ENCODE data around the gene FAM32A. TPM values are rescaled to one million over a fixed set of nuclear protein-coding genes. Genes with fewer than 3 reads are reported as not detected.

The FAM32A gene
- polyA plus RNA-seq, 1 of the 3 experiments (the other 2 are of a cell fraction) = 156 TPM

GRCh38 chr19:16202320-16203255 is 17.4 kb downstream of the FAM32A start:
- peak; percentile 4 for DNase-seq
- Histone ChIP-seq H2AFZ (ENCODE audit: low read depth) (no peak overlapping the region), H3K9me3 (no peaks in the 10 kb centered on the region), H3K4me2 (no peak overlapping the region), H3K4me3 (ENCODE audit: low read depth in 2 of 2, low read length in 1 of 2) (no peak overlapping the region), H3K4me1 (ENCODE audit: control insufficient read depth in 1 of 2, insufficient read depth in 2 of 2, low read depth in 1 of 2, low read length in 1 of 2) (peaks cover 6 to 29% of the 10 kb centered on the region in 2 experiments; a peak in 1 of 4 replicates), H4K20me1 (ENCODE audit: insufficient read depth) (peaks cover 43% of the 10 kb centered on the region), H3K36me3 (replicated peaks in 1 of 2; ENCODE audit: control insufficient read depth in 1 of 2, insufficient read depth in 2 of 2, low read length in 1 of 2) (peaks cover 0 to 67% of the 10 kb centered on the region in 2 experiments), H3K79me2 (ENCODE audit: insufficient read depth) (peaks cover 52% of the 10 kb centered on the region), H3K9ac (no peak overlapping the region), H3K27ac (ENCODE audit: low read depth in 2 of 2, low read length in 1 of 2) (no peak overlapping the region), H3K27me3 (ENCODE audit: insufficient read depth) (no peaks in the 10 kb centered on the region), H3K9me2 (no peaks in the 10 kb centered on the region), H3F3A (replicated peaks; ENCODE audit: insufficient read depth) (no peaks in the 10 kb centered on the region)
- POLR2A ChIA-PET = interaction anchor here (0.6 kb wide), 1 partner anchor 396 kb away, joined by 4 read pairs; no protein-coding TSS in a partner anchor
- WGBS (ENCODE audit: low lambda C conversion rate) = 93% methylated on average over 22 of the region's 22 CpGs
- no peak for TF ChIP-seq FOSL2 (IDR thresholded peaks at IDR 0.05; ENCODE audit: borderline replicate concordance, low read depth)
- no peak for TF ChIP-seq RXRA (IDR thresholded peaks at IDR 0.05; ENCODE audit: borderline replicate concordance, low read depth)
- TF ChIP-seq GABPA (IDR thresholded peaks at IDR 0.05; ENCODE audit: low read depth) = no peak
- no peak for TF ChIP-seq TAF1 (IDR thresholded peaks at IDR 0.05; ENCODE audit: borderline replicate concordance, low read depth, low read length)
- TF ChIP-seq REST (IDR thresholded peaks at IDR 0.05; ENCODE audit: low read depth, low read length) = no peak
- TF ChIP-seq TEAD4 (IDR thresholded peaks at IDR 0.05; ENCODE audit: borderline replicate concordance, insufficient read depth) = no peak
- CTCF ChIA-PET = no interaction called here

- H3K9ac ChIP-seq = no peak overlapping the region
- TF ChIP-seq TCF12 (IDR thresholded peaks at IDR 0.05) = no peak
- TF ChIP-seq TEAD4 (IDR thresholded peaks at IDR 0.05; ENCODE audit: borderline replicate concordance, insufficient read depth) = no peak
- no peak for TF ChIP-seq NFIC (IDR thresholded peaks at IDR 0.05; ENCODE audit: borderline replicate concordance)
- TF ChIP-seq MEF2A (IDR thresholded peaks at IDR 0.05; ENCODE audit: borderline replicate concordance, low read depth) = no peak
- no peak for TF ChIP-seq IRF3 (IDR thresholded peaks at IDR 0.05; ENCODE audit: low read depth, low read length)
- no peak for TF ChIP-seq TAF1 (IDR thresholded peaks at IDR 0.05; ENCODE audit: borderline replicate concordance, low read depth, low read length)
- TF ChIP-seq, protein P1, sequence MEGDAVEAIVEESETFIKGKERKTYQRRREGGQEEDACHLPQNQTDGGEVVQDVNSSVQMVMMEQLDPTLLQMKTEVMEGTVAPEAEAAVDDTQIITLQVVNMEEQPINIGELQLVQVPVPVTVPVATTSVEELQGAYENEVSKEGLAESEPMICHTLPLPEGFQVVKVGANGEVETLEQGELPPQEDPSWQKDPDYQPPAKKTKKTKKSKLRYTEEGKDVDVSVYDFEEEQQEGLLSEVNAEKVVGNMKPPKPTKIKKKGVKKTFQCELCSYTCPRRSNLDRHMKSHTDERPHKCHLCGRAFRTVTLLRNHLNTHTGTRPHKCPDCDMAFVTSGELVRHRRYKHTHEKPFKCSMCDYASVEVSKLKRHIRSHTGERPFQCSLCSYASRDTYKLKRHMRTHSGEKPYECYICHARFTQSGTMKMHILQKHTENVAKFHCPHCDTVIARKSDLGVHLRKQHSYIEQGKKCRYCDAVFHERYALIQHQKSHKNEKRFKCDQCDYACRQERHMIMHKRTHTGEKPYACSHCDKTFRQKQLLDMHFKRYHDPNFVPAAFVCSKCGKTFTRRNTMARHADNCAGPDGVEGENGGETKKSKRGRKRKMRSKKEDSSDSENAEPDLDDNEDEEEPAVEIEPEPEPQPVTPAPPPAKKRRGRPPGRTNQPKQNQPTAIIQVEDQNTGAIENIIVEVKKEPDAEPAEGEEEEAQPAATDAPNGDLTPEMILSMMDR (IDR thresholded peaks at IDR 0.05) = no peak
- no peak for TF ChIP-seq POLR2AphosphoS5 (IDR thresholded peaks at IDR 0.05; ENCODE audit: low read depth, low read length)
- DNase-seq = no peak
- no peaks in the 10 kb centered on the region for H3K9me3 ChIP-seq
- no peak overlapping the region for H2AFZ ChIP-seq (ENCODE audit: low read depth)
- no peaks in the 10 kb centered on the region for H3F3A ChIP-seq (replicated peaks; ENCODE audit: insufficient read depth)
- H3K27ac ChIP-seq (ENCODE audit: low read depth in 2 of 2, low read length in 1 of 2) = no peak overlapping the region
- 89% methylated on average over 8 of the region's 19 CpGs for WGBS (ENCODE audit: low lambda C conversion rate)
- H3K36me3 ChIP-seq (replicated peaks in 1 of 2; ENCODE audit: control insufficient read depth in 1 of 2, insufficient read depth in 2 of 2, low read length in 1 of 2) = peaks cover 0 to 76% of the 10 kb centered on the region in 2 experiments
- H4K20me1 ChIP-seq (ENCODE audit: insufficient read depth) = peaks cover 43% of the 10 kb centered on the region
- no peak overlapping the region for H3K4me2 ChIP-seq
- H3K27me3 ChIP-seq (ENCODE audit: insufficient read depth) = no peaks in the 10 kb centered on the region
- no peaks in the 10 kb centered on the region for H3K9me2 ChIP-seq
- CTCF ChIA-PET = no interaction called here
- peaks cover 6 to 29% of the 10 kb centered on the region in 2 experiments; a peak in 1 of 4 replicates for H3K4me1 ChIP-seq (ENCODE audit: control insufficient read depth in 1 of 2, insufficient read depth in 2 of 2, low read depth in 1 of 2, low read length in 1 of 2)
- peaks cover 44% of the 10 kb centered on the region for H3K79me2 ChIP-seq (ENCODE audit: insufficient read depth)
- no peak overlapping the region for H3K4me3 ChIP-seq (ENCODE audit: low read depth in 2 of 2, low read length in 1 of 2)
- POLR2A ChIA-PET = interaction anchor here (0.6 kb wide), 1 partner anchor 150 kb away, joined by 6 read pairs; no protein-coding TSS in a partner anchor
Measured at GRCh38 chr19:16203256-16204004, 18.2 kb downstream of the FAM32A start.

Measured in SK-N-SH (cell line).